ENCODE results near the gene ATP1A3. TPM values are rescaled to one million over a fixed set of nuclear protein-coding genes. Genes with fewer than 3 reads are reported as not detected.

ATP1A3 gene
- total RNA-seq, 2 donors from 2014 or later = 0.69 to 1.0 TPM

DNA sequence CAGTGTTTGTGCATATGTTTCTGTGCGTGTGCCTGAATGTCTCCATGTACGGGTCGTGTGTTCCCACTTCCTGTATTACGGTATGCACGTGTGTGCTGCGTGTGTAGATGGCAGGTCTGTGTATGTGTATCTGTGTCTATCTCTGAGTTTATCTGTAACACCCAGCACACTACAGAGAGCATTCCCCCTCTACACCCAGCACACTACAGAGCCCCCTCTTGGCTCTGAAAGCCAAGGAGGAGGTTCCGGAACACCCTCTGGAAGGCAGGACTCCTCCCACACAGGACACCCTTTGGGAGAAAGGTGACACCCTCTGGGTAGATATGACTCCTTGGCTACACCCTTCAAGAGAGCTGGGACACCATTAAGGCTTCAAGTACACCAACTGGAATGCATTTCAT lies 63.7 kb downstream of the ATP1A3 start:
- peaks cover 71% of the 10 kb centered on the region for H3K27me3 Mint-ChIP-seq (ENCODE audit: insufficient read depth)
- no peaks in the 10 kb centered on the region for H3K36me3 ChIP-seq (ENCODE audit: control insufficient read depth, insufficient read depth, low read length)
- H3K9me3 Mint-ChIP-seq = peaks cover 8% of the 10 kb centered on the region
- DNase-seq = peak; percentile 58
- H3K4me1 Mint-ChIP-seq = peaks cover 18% of the 10 kb centered on the region
- no peaks in the 10 kb centered on the region for H3K36me3 Mint-ChIP-seq (ENCODE audit: low read depth)
- no peak overlapping the region for H3K27ac ChIP-seq (ENCODE audit: low read depth, low read length)
- TF ChIP-seq CTCF (conservative IDR thresholded peaks at IDR 0.05) = no peak
- WGBS, 2 experiments (ENCODE audit: insufficient coverage in 1 of 2, insufficient read length in 1 of 2) = 0 to 57% methylated on average over 1 to 4 of the region's 7 CpGs
- H3K9ac ChIP-seq (ENCODE audit: extremely low read depth, low read length, poor library complexity, severe bottlenecking) = no peak overlapping the region
- no peaks in the 10 kb centered on the region for H3K4me1 ChIP-seq (ENCODE audit: control insufficient read depth, insufficient read depth, low read length)
- no peak overlapping the region for H3K4me3 Mint-ChIP-seq
- peaks cover 98% of the 10 kb centered on the region for H3K27me3 ChIP-seq (ENCODE audit: control insufficient read depth, insufficient read depth, low read length, poor library complexity, severe bottlenecking)
- H3K9me3 ChIP-seq (ENCODE audit: control insufficient read depth, low read length) = peaks cover 5% of the 10 kb centered on the region
- no peak overlapping the region for H3K4me3 ChIP-seq (ENCODE audit: low read length)
- H3K27ac Mint-ChIP-seq = no peak overlapping the region

DNA sequence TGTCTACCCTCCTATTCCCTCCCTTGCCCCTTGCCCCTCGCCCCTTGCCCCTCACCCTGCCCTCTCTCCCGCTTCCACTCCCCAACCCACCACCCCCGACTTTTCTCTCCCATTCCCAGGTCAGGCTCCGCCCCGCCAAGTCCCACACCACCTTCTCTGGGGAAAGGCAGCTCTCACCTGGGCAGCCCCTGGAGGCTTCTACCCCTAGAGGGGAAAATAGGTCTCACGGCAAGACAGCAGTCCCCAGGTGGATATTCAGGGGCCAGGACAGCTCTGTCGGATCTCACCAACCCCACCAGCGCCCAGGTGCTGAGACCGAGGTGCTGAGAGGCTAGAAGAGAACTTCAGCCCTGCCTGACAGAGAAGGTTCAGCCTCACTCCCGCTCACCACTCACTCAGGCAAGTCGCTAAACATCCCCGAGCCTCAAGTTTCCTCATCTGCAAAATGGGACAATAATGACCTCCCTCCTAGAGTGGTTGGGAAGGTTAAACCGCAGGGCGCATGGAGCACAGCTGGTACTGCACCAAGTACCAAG lies 64.4 kb downstream of the ATP1A3 start:
- Histone ChIP-seq H3K9ac (ENCODE audit: extremely low read depth, low read length, poor library complexity, severe bottlenecking) (no peak overlapping the region), H3K4me3 (ENCODE audit: low read length) (no peak overlapping the region), H3K27me3 (ENCODE audit: control insufficient read depth, insufficient read depth, low read length, poor library complexity, severe bottlenecking) (peaks cover 99% of the 10 kb centered on the region), H3K27ac (ENCODE audit: low read depth, low read length) (no peak overlapping the region), H3K4me1 (ENCODE audit: control insufficient read depth, insufficient read depth, low read length) (no peaks in the 10 kb centered on the region), H3K36me3 (ENCODE audit: control insufficient read depth, insufficient read depth, low read length) (no peaks in the 10 kb centered on the region), H3K9me3 (ENCODE audit: control insufficient read depth, low read length) (peaks cover 5% of the 10 kb centered on the region)
- 18 to 26% methylated on average over 3 to 14 of the region's 14 CpGs for WGBS, 2 experiments (ENCODE audit: insufficient coverage in 1 of 2, insufficient read length in 1 of 2)
- H3K27ac Mint-ChIP-seq = no peak overlapping the region
- peak; percentile 75 for DNase-seq
- peaks cover 18% of the 10 kb centered on the region for H3K4me1 Mint-ChIP-seq
- H3K4me3 Mint-ChIP-seq = no peak overlapping the region
- peaks cover 64% of the 10 kb centered on the region for H3K27me3 Mint-ChIP-seq (ENCODE audit: insufficient read depth)
- H3K36me3 Mint-ChIP-seq (ENCODE audit: low read depth) = no peaks in the 10 kb centered on the region
- H3K9me3 Mint-ChIP-seq = peaks cover 8% of the 10 kb centered on the region
- TF ChIP-seq CTCF (conservative IDR thresholded peaks at IDR 0.05) = peak; percentile 29

DNA sequence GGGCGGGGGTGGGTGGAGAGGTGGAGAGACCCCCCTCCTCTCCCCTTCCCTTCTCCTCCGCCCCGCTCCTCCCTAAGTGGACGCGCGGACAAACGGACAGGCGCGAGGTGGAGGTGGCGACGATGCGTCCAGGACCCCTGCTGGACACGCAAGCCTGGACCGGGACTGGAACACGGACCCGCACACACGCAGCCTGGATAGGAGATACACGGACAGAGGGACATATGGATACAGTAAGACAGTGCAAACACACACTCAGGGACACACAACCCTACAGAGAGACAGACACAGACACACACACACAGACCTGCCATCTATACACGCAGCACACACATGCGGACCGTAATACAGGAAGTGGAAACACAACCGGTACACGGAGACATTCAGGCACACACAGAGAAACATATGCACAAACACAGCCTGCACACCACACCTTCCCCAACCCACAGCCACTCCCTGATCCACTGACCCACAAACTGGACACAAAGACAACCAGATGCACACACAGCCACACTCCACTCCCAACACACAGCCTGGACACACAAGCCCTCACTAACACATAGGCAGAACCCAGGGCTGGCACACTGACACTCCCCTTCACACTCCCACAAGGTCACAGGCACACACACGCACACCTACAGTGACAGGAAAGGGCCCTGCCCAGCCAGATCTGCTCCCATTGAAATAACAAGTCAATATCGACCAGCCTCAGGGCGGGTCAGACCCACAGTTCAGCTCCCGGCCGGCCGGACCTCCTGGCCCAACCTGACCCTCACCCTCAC lies 65.1 kb downstream of the ATP1A3 start:
- Histone ChIP-seq H3K4me3 (ENCODE audit: low read length) (peak overlapping the region; percentile 11), H3K9me3 (ENCODE audit: control insufficient read depth, low read length) (peaks cover 5% of the 10 kb centered on the region), H3K27ac (ENCODE audit: low read depth, low read length) (no peak overlapping the region), H3K36me3 (ENCODE audit: control insufficient read depth, insufficient read depth, low read length) (no peaks in the 10 kb centered on the region), H3K4me1 (ENCODE audit: control insufficient read depth, insufficient read depth, low read length) (no peaks in the 10 kb centered on the region), H3K9ac (ENCODE audit: extremely low read depth, low read length, poor library complexity, severe bottlenecking) (no peak overlapping the region), H3K27me3 (ENCODE audit: control insufficient read depth, insufficient read depth, low read length, poor library complexity, severe bottlenecking) (peaks cover 99% of the 10 kb centered on the region)
- peak; percentile 52 for DNase-seq
- peaks cover 18% of the 10 kb centered on the region for H3K4me1 Mint-ChIP-seq
- no peaks in the 10 kb centered on the region for H3K36me3 Mint-ChIP-seq (ENCODE audit: low read depth)
- H3K27me3 Mint-ChIP-seq (ENCODE audit: insufficient read depth) = peaks cover 57% of the 10 kb centered on the region
- WGBS, 2 experiments (ENCODE audit: insufficient coverage in 1 of 2, insufficient read length in 1 of 2) = 2 to 9% methylated on average over 7 to 28 of the region's 29 CpGs
- H3K4me3 Mint-ChIP-seq = no peak overlapping the region
- H3K9me3 Mint-ChIP-seq = peaks cover 8% of the 10 kb centered on the region
- TF ChIP-seq CTCF (conservative IDR thresholded peaks at IDR 0.05) = no peak
- no peak overlapping the region for H3K27ac Mint-ChIP-seq
